ENCODE measurements around the gene RAB18.
"Not testable (repeated sequence)": the region's sequence is repeated elsewhere in the genome, so short reads cannot be mapped to it uniquely, and the experiment has no call there.

Gene RAB18

GRCh38 chr10:27503498-27504006 lies 552 bp upstream of the RAB18 start:
- peak overlapping the region; percentile 86 for H3K4me3 ChIP-seq (replicated peaks; ENCODE audit: low read depth, low read length)
- DNase-seq (ENCODE audit: low read depth) = no peak
- TF ChIP-seq CTCF (IDR thresholded peaks at IDR 0.05; ENCODE audit: low read length, missing control alignments) = no peak

- no peak for TF ChIP-seq CTCF (IDR thresholded peaks at IDR 0.05; ENCODE audit: low read length, missing control alignments)
Measured at GRCh38 chr10:27504808-27505460, 830 bp downstream of the RAB18 start.

GRCh38 chr10:27505537-27505936 lies 1.4 kb downstream of the RAB18 start:
- not testable (repeated sequence) for DNase-seq (ENCODE audit: low read depth)
- H3K4me3 ChIP-seq (replicated peaks; ENCODE audit: low read depth, low read length) = peak overlapping the region; percentile 86

More at GRCh38 chr10:27504808-27505460, 830 bp downstream of the RAB18 start:
- peak overlapping the region; percentile 86 for H3K4me3 ChIP-seq (replicated peaks; ENCODE audit: low read depth, low read length)
- DNase-seq (ENCODE audit: low read depth) = peak; percentile 30

- no peak for DNase-seq (ENCODE audit: low read depth)
- no peak for TF ChIP-seq CTCF (IDR thresholded peaks at IDR 0.05; ENCODE audit: low read length, missing control alignments)
- no peak overlapping the region for H3K4me3 ChIP-seq (replicated peaks; ENCODE audit: low read depth, low read length)
Measured at GRCh38 chr10:27506280-27506679, 2.2 kb downstream of the RAB18 start.

GRCh38 chr10:27512548-27512947 lies 8.4 kb downstream of the RAB18 start:
- no peak for TF ChIP-seq CTCF (IDR thresholded peaks at IDR 0.05; ENCODE audit: low read length, missing control alignments)
- no peak overlapping the region for H3K4me3 ChIP-seq (replicated peaks; ENCODE audit: low read depth, low read length)
- DNase-seq (ENCODE audit: low read depth) = no peak

- DNase-seq (ENCODE audit: low read depth) = peak; percentile 38
- H3K4me3 ChIP-seq (replicated peaks; ENCODE audit: low read depth, low read length) = no peak overlapping the region
- no peak for TF ChIP-seq CTCF (IDR thresholded peaks at IDR 0.05; ENCODE audit: low read length, missing control alignments)
Measured at GRCh38 chr10:27513451-27514191, 9.5 kb downstream of the RAB18 start.

- DNase-seq (ENCODE audit: low read depth) = no peak
Measured at GRCh38 chr10:27514243-27514642, 10.1 kb downstream of the RAB18 start.

More at GRCh38 chr10:27514243-27514642, 10.1 kb downstream of the RAB18 start:
- no peak overlapping the region for H3K4me3 ChIP-seq (replicated peaks; ENCODE audit: low read depth, low read length)
- TF ChIP-seq CTCF (IDR thresholded peaks at IDR 0.05; ENCODE audit: low read length, missing control alignments) = no peak
